Forelimb muscle (tissue), 1 donor: ENCODE results near the gene DNAJC5G. TPM values are rescaled to one million over a fixed set of nuclear protein-coding genes. Genes with fewer than 3 reads are reported as not detected.
"Not testable (repeated sequence)": the region's sequence is repeated elsewhere in the genome, so short reads cannot be mapped to it uniquely, and the experiment has no call there.

Experiments
- DNase-seq: peaks from one replicate; pipeline ENCODE4 v3.0.0-alpha.2; 2013; ENCODE audit warnings: low read depth
- polyA plus RNA-seq: library from polyadenylated mRNA; unstranded; fragments of 120-200 nt; gene quantifications from one replicate; pipeline ENCODE4 v1.2.1, GENCODE V29; 2013; ENCODE audit not compliant: insufficient read length

Gene DNAJC5G
- polyA plus RNA-seq, 1 donor, result 0.24 TPM

- no peak for DNase-seq
These were observed 6.2 kb downstream of the DNAJC5G start for GRCh38 chr2:27281442-27281841.

GRCh38 chr2:27281855-27282559, 6.8 kb downstream of the DNAJC5G start, which contains the start of gene TRIM54:
TRIM54 (plus strand) TSS chr2:27282429; CDS start chr2:27282732, 303 bp downstream.
- no peak for DNase-seq

GRCh38 chr2:27282892-27283291, 7.7 kb downstream of the DNAJC5G start:
- no peak for DNase-seq

GRCh38 chr2:27284996-27285395, 9.8 kb downstream of the DNAJC5G start:
- no peak for DNase-seq

GRCh38 chr2:27285481-27285880, 10.2 kb downstream of the DNAJC5G start:
- no peak for DNase-seq

- DNase-seq, result no peak
These were observed 13.4 kb downstream of the DNAJC5G start for GRCh38 chr2:27288610-27289009.

GRCh38 chr2:27290549-27290948, 15.3 kb downstream of the DNAJC5G start:
- DNase-seq, result no peak

GRCh38 chr2:27291865-27292264, 16.6 kb downstream of the DNAJC5G start:
- DNase-seq, result no peak

GRCh38 chr2:27294928-27295327, 19.7 kb downstream of the DNAJC5G start:
- DNase-seq, result no peak

GRCh38 chr2:27296481-27296880, 21.2 kb downstream of the DNAJC5G start:
- DNase-seq, result no peak

- DNase-seq, result no peak
These were observed 22.0 kb downstream of the DNAJC5G start for GRCh38 chr2:27297195-27297594.

- no peak for DNase-seq
These were observed 23.3 kb downstream of the DNAJC5G start for GRCh38 chr2:27298391-27299080.

- DNase-seq, result not testable (repeated sequence)
These were observed 25.4 kb downstream of the DNAJC5G start for GRCh38 chr2:27300606-27301005.

GRCh38 chr2:27303093-27304025, 28.1 kb downstream of the DNAJC5G start:
- DNase-seq, result no peak

GRCh38 chr2:27304488-27305240, 29.4 kb downstream of the DNAJC5G start:
- DNase-seq, result no peak

- no peak for DNase-seq
These were observed 30.3 kb downstream of the DNAJC5G start for GRCh38 chr2:27305516-27305915.

GRCh38 chr2:27306136-27306535, 30.9 kb downstream of the DNAJC5G start:
- no peak for DNase-seq

- no peak for DNase-seq
These were observed 31.5 kb downstream of the DNAJC5G start for GRCh38 chr2:27306573-27307286.

GRCh38 chr2:27307287-27307544, 32.0 kb downstream of the DNAJC5G start:
- no peak for DNase-seq

- no peak for DNase-seq
These were observed 32.5 kb downstream of the DNAJC5G start for GRCh38 chr2:27307545-27308358.
